ENCODE data around the gene AGBL5. TPM values are rescaled to one million over a fixed set of nuclear protein-coding genes. Genes with fewer than 3 reads are reported as not detected.

The AGBL5 gene
- total and polyA plus RNA-seq, 2 donors (not counting 1 experiment from before 2014, with no cell fraction given), result 10.0 to 17.5 TPM

- H3K27ac Mint-ChIP-seq, result peak overlapping the region; percentile 46
- H3K4me1 ChIP-seq (ENCODE audit: control insufficient read depth in 2 of 2, insufficient read depth in 2 of 2, low read length in 2 of 2), result peaks cover 26 to 38% of the 10 kb centered on the region in 2 donors
- CTCF ChIA-PET, result interaction anchor here (0.6 to 4.7 kb wide), 5 partner anchors 11 to 195 kb away, joined by 3 to 27 read pairs (median 3); partner anchors contain the start of gene AGBL5
Measured at GRCh38 chr2:27084297-27085061, 33.0 kb downstream of the AGBL5 start.

More at GRCh38 chr2:27084297-27085061, 33.0 kb downstream of the AGBL5 start:
- POLR2A ChIA-PET, result interaction anchor here (1.2 kb wide), 1 partner anchor 33 kb away, joined by 3 read pairs; the partner anchor contains the start of gene AGBL5
- intact Hi-C loops (cut with micrococcal nuclease), result loop anchor here (5.0 to 10.0 kb wide), 4 partner anchors 122 to 1790 kb away; partner anchors contain the start of genes ASXL2, CENPA and TRMT61B
- no peak overlapping the region for H3K27ac ChIP-seq (ENCODE audit: low read length in 2 of 2)
- H3K27me3 ChIP-seq (replicated peaks in 1 of 4; ENCODE audit: control extremely low read depth in 1 of 4, control insufficient read depth in 3 of 4, insufficient read depth in 4 of 4, low read length in 3 of 4), result peaks cover 0 to 4% (median under 1%) of the 10 kb centered on the region in 4 experiments
- H3K4me3 Mint-ChIP-seq, result peak overlapping the region; percentile 91
- no peaks in the 10 kb centered on the region for H3K9me3 Mint-ChIP-seq (ENCODE audit: insufficient read depth)
- H3K4me1 Mint-ChIP-seq, result peaks cover 28% of the 10 kb centered on the region
- no peaks in the 10 kb centered on the region for H3K27me3 Mint-ChIP-seq
- H3K4me3 ChIP-seq (ENCODE audit: control extremely low read depth in 1 of 5, extremely low read depth in 1 of 5, insufficient read depth in 1 of 5, low read depth in 2 of 5, low read length in 4 of 5), result no peak overlapping the region
- no peaks in the 10 kb centered on the region for H4K20me1 ChIP-seq (ENCODE audit: control insufficient read depth, insufficient read depth, low read length, poor library complexity, severe bottlenecking)
- peaks cover 4% of the 10 kb centered on the region for H3K79me2 ChIP-seq (ENCODE audit: control insufficient read depth, insufficient read depth, low read length)
- no peak overlapping the region for H3K4me2 ChIP-seq (replicated peaks; ENCODE audit: low read depth, low read length, poor library complexity, severe bottlenecking)
- ATAC-seq (ENCODE audit: low read depth), result no peak
- TF ChIP-seq CTCF (IDR thresholded peaks at IDR 0.05), result no peak
- TF ChIP-seq EZH2 (IDR thresholded peaks at IDR 0.05; ENCODE audit: borderline replicate concordance, insufficient read depth, low read depth, low read length, poor library complexity, severe bottlenecking), result no peak
- no peak overlapping the region for H2AFZ ChIP-seq (ENCODE audit: insufficient read depth, low read depth, low read length, poor library complexity, severe bottlenecking)
- no peak overlapping the region for H3K9ac ChIP-seq (ENCODE audit: low read length)
- DNase-seq, result no peak
- no peaks in the 10 kb centered on the region for H3K9me3 ChIP-seq (ENCODE audit: control extremely low read depth in 1 of 3, control insufficient read depth in 2 of 3, insufficient read depth in 1 of 3, low read length in 2 of 3)
- WGBS (ENCODE audit: insufficient coverage), result 98% methylated on average over 4 of the region's 6 CpGs
- H3K36me3 ChIP-seq (replicated peaks in 1 of 2; ENCODE audit: control extremely low read depth in 1 of 2, control insufficient read depth in 1 of 2, extremely low read depth in 1 of 2, insufficient read depth in 2 of 2, low read length in 1 of 2), result no peaks in the 10 kb centered on the region
